Uterus (tissue), 2 donors: ENCODE results near the gene ABLIM2.

Source experiments
- POLR2A ChIP-seq, 2 donors: fragments of 450-650 bp; IDR thresholded peaks; one replicate each; pipeline ENCODE4 v1.6.1; 2016; ENCODE audit warnings: antibody characterized with exemption in 2 of 2, mild to moderate bottlenecking in 1 of 2, moderate library complexity in 1 of 2
- TF ChIP-seq, protein P1 (sequence below), 4 experiments: fragments of 200-600 bp in 2 of 4; fragments of 450-650 bp in 2 of 4; sonication (generic) in 2 of 4; IDR thresholded peaks; one replicate each; pipeline ENCODE4 v1.5.1; 2016 to 2019; ENCODE audit warnings: antibody characterized with exemption in 4 of 4, mild to moderate bottlenecking in 2 of 4, moderate library complexity in 1 of 4

- TF ChIP-seq, protein P1, sequence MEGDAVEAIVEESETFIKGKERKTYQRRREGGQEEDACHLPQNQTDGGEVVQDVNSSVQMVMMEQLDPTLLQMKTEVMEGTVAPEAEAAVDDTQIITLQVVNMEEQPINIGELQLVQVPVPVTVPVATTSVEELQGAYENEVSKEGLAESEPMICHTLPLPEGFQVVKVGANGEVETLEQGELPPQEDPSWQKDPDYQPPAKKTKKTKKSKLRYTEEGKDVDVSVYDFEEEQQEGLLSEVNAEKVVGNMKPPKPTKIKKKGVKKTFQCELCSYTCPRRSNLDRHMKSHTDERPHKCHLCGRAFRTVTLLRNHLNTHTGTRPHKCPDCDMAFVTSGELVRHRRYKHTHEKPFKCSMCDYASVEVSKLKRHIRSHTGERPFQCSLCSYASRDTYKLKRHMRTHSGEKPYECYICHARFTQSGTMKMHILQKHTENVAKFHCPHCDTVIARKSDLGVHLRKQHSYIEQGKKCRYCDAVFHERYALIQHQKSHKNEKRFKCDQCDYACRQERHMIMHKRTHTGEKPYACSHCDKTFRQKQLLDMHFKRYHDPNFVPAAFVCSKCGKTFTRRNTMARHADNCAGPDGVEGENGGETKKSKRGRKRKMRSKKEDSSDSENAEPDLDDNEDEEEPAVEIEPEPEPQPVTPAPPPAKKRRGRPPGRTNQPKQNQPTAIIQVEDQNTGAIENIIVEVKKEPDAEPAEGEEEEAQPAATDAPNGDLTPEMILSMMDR (IDR thresholded peaks at IDR 0.05): no peak
- no peak for TF ChIP-seq POLR2A (IDR thresholded peaks at IDR 0.05)
Measured at GRCh38 chr4:8179771-8180170, 21.2 kb upstream of the ABLIM2 start.
